A673 (cell line): Measurements from ENCODE around the gene GALNT18. TPM values are rescaled to one million over a fixed set of nuclear protein-coding genes. Genes with fewer than 3 reads are reported as not detected.

ENCODE experiments used
- BruUV-seq: library from RNA; stranded (reverse); fragments of 400-500 nt; replicated peaks from 2 replicates; lab custom pipeline; 2021; lab: Mats Ljungman, UMichigan
- CTCF ChIA-PET: fragments of 300-600 bp; sonication (Branson Sonifier 250); formaldehyde crosslinking; loops from one replicate; lab custom pipeline; 2022; ENCODE audit warnings: antibody characterized with exemption; lab: Charles Lee
- POLR2A ChIA-PET: fragments of 300-600 bp; sonication (Branson Sonifier 250); formaldehyde crosslinking; loops from one replicate; lab custom pipeline; 2022; ENCODE audit warnings: antibody characterized with exemption; ENCODE audit not compliant: low non-redundant PET; lab: Charles Lee
- DNase-seq: peaks from one replicate; pipeline ENCODE4 v3.0.0-alpha.2; 2015; ENCODE audit warnings: low spot score
- H3K27ac ChIP-seq: fragments of 200-600 bp; sonication (generic); 2 replicates; pipeline ENCODE4 v1.5.1; 2016; ENCODE audit warnings: mixed run types, low read depth, mild to moderate bottlenecking, mixed read lengths, antibody characterized with exemption, low read length; ENCODE audit not compliant: poor library complexity, severe bottlenecking
- H3K27me3 ChIP-seq: fragments of 200-600 bp; sonication (generic); replicated peaks from 2 replicates; pipeline ENCODE4 v1.6.1; 2017; ENCODE audit warnings: mixed run types, low read depth, mild to moderate bottlenecking, mixed read lengths, antibody characterized with exemption, low read length; ENCODE audit not compliant: insufficient read depth, poor library complexity
- H3K36me3 ChIP-seq: fragments of 200-600 bp; sonication (generic); 2 replicates; pipeline ENCODE4 v1.6.1; 2016; ENCODE audit warnings: mixed run types, mild to moderate bottlenecking, mixed read lengths, antibody characterized with exemption, low read length; ENCODE audit not compliant: insufficient read depth, poor library complexity, severe bottlenecking
- H3K4me1 ChIP-seq: fragments of 200-600 bp; sonication (generic); 2 replicates; pipeline ENCODE4 v1.6.1; 2017; ENCODE audit warnings: mixed run types, mild to moderate bottlenecking, mixed read lengths, antibody characterized with exemption, low read length; ENCODE audit not compliant: insufficient read depth, poor library complexity, severe bottlenecking
- H3K4me3 ChIP-seq: fragments of 200-600 bp; sonication (generic); 2 replicates; pipeline ENCODE4 v1.5.1; 2016; ENCODE audit warnings: low read depth, mixed run types, mild to moderate bottlenecking, mixed read lengths, low read length; ENCODE audit not compliant: poor library complexity, severe bottlenecking
- H3K9me3 ChIP-seq: fragments of 200-600 bp; sonication (generic); 2 replicates; pipeline ENCODE4 v1.6.1; 2016; ENCODE audit warnings: mixed run types, low read depth, mild to moderate bottlenecking, mixed read lengths, antibody characterized with exemption, low read length; ENCODE audit not compliant: poor library complexity, severe bottlenecking
- EZH2 ChIP-seq: fragments of 200-600 bp; sonication (generic); IDR thresholded peaks from 2 replicates; pipeline ENCODE4 v1.6.1; 2017; ENCODE audit warnings: borderline replicate concordance, low read depth, mild to moderate bottlenecking, mixed read lengths, antibody characterized with exemption, low read length; ENCODE audit not compliant: poor library complexity, severe bottlenecking
- intact Hi-C: fragments of 100-400 bp; cut with micrococcal nuclease; formaldehyde crosslinking; loops from one replicate; pipeline ENCODE4 v1.10.0; 2022; ENCODE audit not compliant: unreplicated experiment
- total RNA-seq: library from RNA; stranded (reverse); gene quantifications from 2 replicates; pipeline ENCODE4 v1.2.3, GENCODE V29; 2021
- TF ChIP-seq, protein P1 (sequence below): fragments of 300-800, 200-600 bp; sonication (generic); conservative IDR thresholded peaks from 2 replicates; pipeline ENCODE4 v1.5.1; 2017; ENCODE audit warnings: low read depth, mild to moderate bottlenecking, antibody characterized with exemption, low read length, moderate library complexity, mixed read lengths

The GALNT18 gene
- total RNA-seq, 1 experiment from 2014 or later: 0.37 TPM

DNA sequence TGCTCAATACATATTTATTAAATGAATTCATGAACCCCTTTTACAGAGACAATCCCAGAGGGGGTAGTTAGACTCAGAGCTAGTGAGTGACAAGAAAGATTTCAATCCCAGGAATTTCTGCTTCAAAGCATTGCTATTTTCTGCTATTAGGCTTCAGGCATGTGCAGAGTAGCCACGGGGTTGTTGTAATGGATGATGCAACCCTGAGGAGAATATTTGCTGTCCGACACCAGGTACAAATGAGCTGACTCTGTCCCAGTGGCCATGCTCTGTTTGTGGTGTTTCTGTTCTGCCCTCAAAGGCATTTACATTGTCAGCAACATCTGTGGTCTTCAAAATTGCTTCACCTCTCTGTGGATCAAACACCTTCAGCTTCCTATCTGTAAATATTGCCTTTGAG is 371.3 kb downstream of the GALNT18 start:
- no peaks in the 10 kb centered on the region for H3K36me3 ChIP-seq
- H3K27ac ChIP-seq: no peak overlapping the region
- DNase-seq: no peak
- ChIA-PET POLR2A (no interaction called here), CTCF (no interaction called here)
- no TSS peak for BruUV-seq
- no peaks in the 10 kb centered on the region for H3K4me1 ChIP-seq
- H3K4me3 ChIP-seq: no peak overlapping the region
- H3K9me3 ChIP-seq: no peaks in the 10 kb centered on the region
- no peak for TF ChIP-seq EZH2
- TF ChIP-seq, protein P1, sequence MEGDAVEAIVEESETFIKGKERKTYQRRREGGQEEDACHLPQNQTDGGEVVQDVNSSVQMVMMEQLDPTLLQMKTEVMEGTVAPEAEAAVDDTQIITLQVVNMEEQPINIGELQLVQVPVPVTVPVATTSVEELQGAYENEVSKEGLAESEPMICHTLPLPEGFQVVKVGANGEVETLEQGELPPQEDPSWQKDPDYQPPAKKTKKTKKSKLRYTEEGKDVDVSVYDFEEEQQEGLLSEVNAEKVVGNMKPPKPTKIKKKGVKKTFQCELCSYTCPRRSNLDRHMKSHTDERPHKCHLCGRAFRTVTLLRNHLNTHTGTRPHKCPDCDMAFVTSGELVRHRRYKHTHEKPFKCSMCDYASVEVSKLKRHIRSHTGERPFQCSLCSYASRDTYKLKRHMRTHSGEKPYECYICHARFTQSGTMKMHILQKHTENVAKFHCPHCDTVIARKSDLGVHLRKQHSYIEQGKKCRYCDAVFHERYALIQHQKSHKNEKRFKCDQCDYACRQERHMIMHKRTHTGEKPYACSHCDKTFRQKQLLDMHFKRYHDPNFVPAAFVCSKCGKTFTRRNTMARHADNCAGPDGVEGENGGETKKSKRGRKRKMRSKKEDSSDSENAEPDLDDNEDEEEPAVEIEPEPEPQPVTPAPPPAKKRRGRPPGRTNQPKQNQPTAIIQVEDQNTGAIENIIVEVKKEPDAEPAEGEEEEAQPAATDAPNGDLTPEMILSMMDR: no peak
- intact Hi-C loops: no loop called here
- H3K27me3 ChIP-seq: no peaks in the 10 kb centered on the region

DNA sequence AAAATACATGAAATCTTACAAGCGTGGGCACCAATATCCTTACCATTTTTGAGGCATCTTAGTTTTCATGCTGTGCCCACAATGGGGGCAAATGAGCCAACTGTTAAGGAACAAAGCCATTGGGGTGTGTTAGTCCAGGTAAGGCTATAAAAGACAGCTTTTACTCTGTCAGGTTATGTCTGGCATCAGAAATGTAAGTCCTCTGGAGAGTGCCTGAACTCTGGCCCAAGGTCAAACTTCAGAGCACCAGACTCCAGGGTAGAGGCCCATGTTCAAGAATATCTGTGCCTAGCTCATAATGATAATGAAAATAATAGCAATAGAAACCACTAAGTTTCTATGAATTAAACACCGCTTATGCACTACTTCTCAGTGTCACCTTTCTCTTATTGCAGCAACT is 374.2 kb downstream of the GALNT18 start:
- Histone ChIP-seq H3K4me1 (peaks cover 4% of the 10 kb centered on the region), H3K4me3 (no peak overlapping the region), H3K27me3 (no peaks in the 10 kb centered on the region), H3K27ac (no peak overlapping the region), H3K9me3 (no peaks in the 10 kb centered on the region), H3K36me3 (no peaks in the 10 kb centered on the region)
- TF ChIP-seq, protein P1: no peak
- TF ChIP-seq EZH2: no peak
- no TSS peak for BruUV-seq
- ChIA-PET POLR2A (no interaction called here), CTCF (interaction anchor here (0.6 kb wide), 1 partner anchor 340 kb away, joined by 4 read pairs; no protein-coding TSS in a partner anchor)
- intact Hi-C loops: no loop called here
- DNase-seq: no peak

DNA sequence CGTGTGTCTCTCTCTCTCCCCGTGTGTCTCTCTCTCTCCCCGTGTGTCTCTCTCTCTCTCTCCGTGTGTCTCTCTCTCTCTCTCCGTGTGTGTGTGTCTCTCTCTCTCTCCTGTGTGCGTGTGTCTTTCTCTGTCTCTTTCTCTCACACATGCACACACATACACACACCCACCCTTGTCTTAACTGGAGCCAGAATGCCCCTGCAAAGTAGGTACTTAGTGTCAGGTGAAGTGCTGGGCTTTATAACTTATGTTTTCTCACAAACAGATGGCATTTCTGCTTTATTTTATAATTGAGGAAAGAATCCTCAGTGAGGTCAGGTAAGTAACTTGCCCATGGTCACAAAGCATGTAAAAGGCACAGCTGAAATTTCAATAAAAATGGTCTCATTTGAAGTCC is 374.7 kb downstream of the GALNT18 start:
- Histone ChIP-seq H3K4me1 (peaks cover 4% of the 10 kb centered on the region), H3K4me3 (no peak overlapping the region), H3K27ac (no peak overlapping the region), H3K9me3 (no peaks in the 10 kb centered on the region), H3K27me3 (no peaks in the 10 kb centered on the region), H3K36me3 (no peaks in the 10 kb centered on the region)
- intact Hi-C loops: no loop called here
- no peak for TF ChIP-seq EZH2
- TF ChIP-seq, protein P1: no peak
- ChIA-PET POLR2A (no interaction called here), CTCF (interaction anchor here (0.6 kb wide), 1 partner anchor 339 kb away, joined by 4 read pairs; no protein-coding TSS in a partner anchor)
- peak; percentile 9 for DNase-seq
- BruUV-seq: no TSS peak
